ENCODE measurements around the gene ADAMTS4.

ADAMTS4 gene

GRCh38 chr1:161138431-161138830 is 60.4 kb downstream of the ADAMTS4 start:
- no peak for DNase-seq

GRCh38 chr1:161137881-161138280 is 61.0 kb downstream of the ADAMTS4 start:
- DNase-seq = no peak

Data from GF-D8 (cell line).